Measurements from ENCODE around the gene GFAP.
A peak's percentile ranks its signal among the peaks of the same experiment; 100 is the strongest.

Gene GFAP

DNA sequence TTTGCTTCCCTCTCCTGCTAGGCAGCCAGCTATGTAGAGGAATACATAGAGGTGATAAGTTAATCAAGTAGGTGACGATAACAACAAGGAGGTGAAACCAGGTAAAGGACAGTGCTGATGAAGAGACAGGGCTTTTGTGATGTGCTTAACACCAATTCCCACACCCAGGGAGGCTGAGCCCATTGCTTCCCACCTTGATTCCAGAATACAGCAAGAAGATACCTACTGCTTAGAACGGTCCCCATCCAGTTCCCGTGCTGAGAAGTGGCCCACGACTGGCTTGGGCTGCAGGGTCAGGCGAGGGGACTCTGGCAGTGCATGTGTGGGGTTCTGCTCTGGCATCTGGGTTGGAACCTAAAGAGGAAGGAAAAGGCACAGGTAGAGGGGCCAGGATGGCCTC lies 16.1 kb upstream of the GFAP start:
- no peak for DNase-seq

- DNase-seq: no peak
Observed at GRCh38 chr17:44930667-44931066, 15.4 kb upstream of the GFAP start.

DNA sequence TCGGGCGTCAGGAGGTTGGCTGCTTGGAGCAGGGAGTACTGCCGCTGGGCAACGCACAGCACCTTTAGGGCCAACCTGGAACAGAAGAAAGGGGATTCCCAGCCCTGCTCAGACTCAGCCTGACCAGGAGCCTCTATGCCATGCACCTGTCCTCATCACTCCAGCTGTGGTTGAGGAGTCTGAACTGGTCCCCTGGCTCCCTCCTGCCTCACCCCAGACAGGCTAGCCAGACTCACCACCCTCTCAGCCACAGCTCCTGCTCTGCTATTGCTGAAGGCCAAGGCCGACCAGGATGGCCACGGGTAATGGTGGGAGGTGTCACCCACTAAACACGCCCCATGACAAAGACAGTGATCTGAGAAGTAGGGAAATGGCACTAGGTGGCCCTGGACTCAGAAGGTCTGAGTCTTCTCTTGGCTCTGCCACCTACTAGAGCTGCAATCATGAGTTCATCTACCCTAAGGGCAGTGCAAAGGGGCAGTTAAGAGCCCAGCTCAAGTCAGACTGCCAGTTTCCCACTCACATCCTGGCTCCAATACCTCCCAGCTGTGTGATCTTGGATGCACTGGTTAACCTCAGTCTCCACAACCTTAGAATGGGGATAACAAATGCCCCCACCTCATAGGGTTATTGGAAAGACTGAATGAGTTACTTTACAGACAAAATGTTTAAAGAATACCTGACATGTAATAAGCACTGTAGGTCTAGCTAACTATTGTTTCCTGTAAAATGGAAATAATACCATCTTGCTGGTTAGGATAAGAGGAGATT lies 13.8 kb upstream of the GFAP start:
- no peak for DNase-seq

DNA sequence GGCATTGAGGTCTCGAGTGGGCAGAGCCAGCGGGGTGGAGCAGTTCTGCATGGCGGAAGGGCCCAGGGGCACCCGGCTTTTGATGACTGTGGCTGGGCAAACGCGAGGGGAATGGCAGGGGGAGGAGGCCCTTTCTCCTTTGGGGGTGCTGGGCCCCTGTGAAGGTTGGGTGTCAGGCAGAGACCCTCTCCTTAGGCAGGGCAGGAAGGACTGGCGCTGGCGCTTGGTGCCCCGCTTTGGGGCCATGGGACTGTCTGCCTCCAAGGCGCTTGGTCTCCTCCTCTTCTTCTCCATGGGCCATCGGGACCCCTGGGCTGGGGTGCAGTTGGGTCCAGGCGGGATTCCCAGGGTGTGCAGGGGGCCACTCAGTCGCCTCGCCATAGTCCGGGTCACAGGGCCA lies 12.8 kb upstream of the GFAP start:
- DNase-seq: no peak

- no peak for DNase-seq
Observed at GRCh38 chr17:44927696-44928095, 12.4 kb upstream of the GFAP start.

- DNase-seq: no peak
Observed at GRCh38 chr17:44926821-44927525, 11.7 kb upstream of the GFAP start.

GRCh38 chr17:44925731-44926697 lies 10.7 kb upstream of the GFAP start:
- DNase-seq: no peak

DNA sequence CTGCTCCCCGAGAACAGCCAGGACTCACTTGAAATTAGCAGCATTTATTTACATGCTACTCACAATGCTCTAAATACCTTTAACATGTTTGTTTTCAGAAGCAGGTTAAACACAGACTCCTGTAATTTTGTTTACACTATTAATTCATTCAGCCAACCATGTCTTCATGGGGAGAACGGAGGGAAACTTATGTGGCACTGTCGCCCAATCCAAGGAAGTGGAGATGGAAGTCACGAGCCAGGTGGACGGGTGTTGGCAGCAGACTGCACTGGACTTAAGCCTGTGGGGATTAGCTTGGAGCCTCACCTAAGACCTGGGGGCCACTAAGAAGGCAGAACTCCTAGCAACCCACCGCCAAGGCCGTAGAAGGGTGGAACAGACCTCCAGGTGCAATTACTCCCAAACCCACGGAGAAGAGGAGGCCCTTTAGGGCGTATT lies 8.8 kb upstream of the GFAP start:
- no peak for DNase-seq

DNA sequence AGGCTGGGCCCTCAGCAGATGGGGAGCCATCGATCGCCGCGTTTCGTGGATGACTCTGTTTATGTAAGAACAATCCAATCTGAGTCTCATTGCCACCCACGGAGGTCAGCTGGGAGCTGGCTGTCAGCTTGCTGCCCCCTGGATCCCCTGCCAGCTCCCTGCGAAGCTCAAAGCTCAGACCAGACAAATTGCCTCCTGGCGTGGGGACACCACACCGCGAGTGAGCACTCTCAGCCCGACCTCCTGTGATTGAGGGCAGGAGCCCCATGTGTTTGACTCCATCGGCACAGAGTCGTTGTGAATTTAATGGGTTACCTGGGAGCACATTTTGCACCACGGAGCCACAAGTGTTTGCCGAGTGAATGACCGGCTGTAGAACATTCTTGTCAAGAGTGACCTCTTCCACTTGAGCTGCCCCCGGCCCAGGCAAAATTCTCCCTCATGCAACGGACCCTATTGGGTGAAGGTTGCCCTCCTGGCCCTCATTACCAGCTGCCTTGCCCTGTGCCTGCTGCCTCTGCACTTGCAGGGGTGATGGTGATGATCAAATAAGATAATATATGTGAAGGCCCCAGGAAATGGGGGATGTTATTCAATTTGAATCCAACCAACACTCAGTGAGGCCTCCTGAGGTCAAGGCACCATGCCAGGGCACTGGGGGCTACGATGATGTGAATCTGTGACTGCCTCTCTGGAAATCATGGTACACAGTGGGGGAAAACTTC lies 7.6 kb upstream of the GFAP start:
- DNase-seq: no peak

DNA sequence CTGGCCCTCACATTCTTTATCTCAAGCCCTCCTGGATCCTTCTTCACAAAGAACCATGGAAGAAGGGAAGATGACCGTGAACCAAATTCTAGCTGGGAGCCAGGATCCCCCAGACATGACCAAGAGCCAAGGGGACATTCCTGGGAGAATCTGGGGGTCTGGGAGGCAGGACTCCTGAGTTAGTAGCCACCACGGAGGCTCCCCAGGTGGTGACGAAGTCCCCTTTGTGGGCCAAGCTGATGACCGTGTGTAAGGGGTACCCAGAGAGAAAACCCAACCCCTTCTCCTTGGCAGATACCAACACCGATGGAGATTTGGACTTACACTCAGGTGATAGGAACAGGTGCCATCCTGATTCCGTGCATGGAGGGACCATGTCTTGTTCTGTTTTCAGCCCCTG lies 6.8 kb upstream of the GFAP start:
- no peak for DNase-seq

DNA sequence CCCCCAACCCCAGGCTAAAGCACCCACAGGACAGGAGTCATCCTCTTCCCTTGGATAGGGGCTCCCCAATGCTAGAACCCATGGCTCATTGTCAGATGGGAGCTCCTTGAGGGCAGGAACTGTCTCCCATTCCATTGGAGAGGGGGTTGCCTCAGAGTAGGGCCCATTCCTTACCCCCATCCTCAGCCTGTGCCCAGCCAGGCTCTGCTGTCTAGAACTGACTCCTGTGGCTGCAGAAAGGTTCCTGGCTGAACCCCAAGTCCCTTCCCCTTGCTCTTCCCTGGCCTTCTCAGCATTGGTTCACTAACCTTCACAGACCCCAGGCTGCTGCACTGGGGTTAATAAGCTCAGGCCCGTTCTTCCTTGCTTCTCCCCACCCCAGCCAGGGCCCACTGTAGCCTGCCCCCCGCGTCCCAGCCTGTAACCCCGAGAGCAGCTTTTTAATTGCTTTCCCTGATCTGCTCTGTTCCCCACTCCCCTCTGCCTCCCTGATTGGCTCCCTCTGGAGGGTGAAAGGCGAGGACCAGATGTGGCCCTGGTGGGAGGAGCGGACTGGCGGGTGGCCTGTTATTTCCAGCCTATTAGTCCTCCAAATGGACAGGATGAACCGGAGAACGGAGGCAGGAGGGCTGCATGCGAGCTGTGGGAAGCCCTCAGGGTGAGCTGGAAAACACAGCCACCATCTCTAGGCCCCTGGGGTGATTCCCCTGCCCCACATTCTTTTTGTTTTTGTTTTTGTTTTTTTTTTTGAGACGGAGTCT lies 6.0 kb upstream of the GFAP start:
- DNase-seq: no peak

DNA sequence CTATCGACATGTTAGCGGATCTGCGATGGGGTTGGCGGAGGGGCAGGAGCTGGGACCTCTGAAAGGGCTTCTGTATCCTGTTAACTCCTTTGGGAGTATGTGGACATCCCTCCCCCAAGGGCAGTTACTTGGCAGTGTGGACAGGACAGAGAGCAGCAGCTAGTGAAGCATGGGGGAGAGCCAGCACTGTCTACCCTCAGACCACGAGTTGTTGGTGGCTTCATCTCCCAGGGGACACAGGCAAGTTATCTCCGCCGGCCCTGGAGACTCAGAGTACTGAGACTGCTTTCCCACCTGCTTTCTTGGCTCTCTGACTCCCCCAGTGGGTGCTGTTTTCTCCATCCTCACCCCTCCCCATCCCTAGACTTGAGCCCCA lies 5.3 kb upstream of the GFAP start:
- DNase-seq: no peak

DNA sequence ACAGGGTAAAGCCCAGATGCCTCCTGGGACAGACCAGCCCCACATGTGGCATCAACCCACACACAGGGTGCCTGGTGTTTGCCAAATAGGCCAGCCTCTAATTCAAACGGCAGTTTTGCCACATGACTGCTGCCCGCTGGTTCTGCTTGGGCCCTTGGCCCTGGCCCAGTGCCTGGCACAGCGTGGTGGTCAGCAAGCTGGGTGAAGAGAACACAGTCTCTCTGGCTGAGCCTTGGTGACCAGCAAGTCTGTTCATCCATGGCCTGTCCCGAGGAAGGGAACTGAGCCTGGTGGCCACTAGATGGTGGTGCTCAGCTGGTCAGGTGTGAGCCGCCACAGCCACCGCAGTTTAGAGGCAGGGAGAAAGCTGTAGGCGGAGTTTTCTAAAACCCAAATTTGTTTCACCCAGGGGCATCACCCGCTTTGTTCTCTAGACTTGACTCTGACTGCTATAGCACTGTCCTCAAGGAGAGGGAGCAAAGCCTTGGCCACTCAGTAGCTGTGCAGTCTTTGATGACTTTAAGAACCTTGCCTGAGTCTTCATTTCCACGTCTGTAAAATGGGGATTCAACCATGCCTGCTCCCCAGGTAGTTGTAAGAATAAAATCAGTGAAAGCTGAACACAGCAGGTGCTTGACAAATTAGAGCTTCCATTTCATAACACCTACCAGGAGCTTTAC lies 4.7 kb upstream of the GFAP start:
- peak; percentile 78 for DNase-seq

DNA sequence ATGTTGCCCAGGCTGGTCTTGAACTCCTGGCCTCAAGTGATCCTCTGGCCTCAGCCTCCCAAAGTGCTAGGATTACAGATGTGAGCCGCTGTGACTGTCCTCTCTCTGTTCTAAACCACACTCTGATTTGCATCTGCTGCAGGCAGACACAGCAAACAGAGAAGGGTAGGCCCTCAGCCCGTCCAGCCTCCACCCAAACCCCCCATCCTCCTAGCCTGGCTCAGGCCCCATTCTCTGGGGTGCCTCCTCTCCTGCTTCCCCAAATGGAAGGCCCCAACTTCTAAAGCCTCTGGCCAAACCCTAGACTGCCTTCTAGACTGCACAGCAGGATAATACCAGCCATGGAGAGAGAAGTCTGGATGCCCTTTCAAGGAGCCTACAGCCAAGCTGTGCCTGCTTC lies 4.1 kb upstream of the GFAP start:
- DNase-seq: no peak

GRCh38 chr17:44918006-44918405 lies 2.7 kb upstream of the GFAP start:
- no peak for DNase-seq

GRCh38 chr17:44917456-44917855 lies 2.2 kb upstream of the GFAP start:
- no peak for DNase-seq

- peak; percentile 66 for DNase-seq
Observed at GRCh38 chr17:44916781-44917241, 1.5 kb upstream of the GFAP start.

DNA sequence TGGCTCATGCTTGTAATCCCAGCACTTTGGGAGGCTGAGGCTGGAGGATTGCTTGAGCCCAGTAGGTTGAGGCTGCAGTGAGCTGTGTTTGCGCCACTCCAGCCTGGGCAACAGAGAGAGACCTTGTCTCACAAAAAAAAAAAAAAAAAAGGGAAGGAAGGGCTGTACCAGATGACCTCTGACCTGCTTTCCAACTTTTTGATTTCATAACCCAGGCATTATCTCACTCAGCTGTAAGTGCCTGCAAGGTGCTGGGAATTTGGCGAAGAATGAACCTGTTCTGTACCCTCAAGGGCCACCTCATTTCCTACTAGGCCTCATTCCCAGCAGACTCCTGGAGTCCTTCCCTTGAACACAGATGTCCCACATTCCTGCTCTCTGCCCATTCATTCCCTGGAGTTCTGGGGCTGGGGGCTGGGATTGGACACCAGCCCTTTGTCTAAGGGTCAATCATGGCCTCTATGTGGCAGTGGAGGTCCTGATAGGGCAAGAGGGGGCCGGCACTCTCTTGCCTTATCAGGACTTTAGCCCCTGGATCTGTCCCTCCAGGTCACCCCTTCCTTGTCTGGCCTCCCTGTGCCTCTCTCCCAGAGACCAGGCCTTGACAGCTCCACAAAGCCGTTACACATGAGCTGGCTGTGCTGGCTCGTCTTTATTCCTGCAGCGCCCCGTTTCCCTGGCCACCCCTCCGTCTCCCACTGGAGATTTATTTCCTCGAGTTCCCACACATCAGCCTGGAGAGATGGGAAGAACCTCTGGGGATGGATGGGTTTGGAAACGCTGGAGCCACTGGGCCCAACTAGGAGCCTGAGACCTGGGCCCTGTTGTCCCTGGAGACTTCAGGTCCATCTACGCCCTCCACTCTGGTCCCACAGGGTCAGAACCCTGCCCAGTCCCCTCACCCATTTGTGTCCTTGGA lies 821 bp upstream of the GFAP start:
- DNase-seq: no peak

DNA sequence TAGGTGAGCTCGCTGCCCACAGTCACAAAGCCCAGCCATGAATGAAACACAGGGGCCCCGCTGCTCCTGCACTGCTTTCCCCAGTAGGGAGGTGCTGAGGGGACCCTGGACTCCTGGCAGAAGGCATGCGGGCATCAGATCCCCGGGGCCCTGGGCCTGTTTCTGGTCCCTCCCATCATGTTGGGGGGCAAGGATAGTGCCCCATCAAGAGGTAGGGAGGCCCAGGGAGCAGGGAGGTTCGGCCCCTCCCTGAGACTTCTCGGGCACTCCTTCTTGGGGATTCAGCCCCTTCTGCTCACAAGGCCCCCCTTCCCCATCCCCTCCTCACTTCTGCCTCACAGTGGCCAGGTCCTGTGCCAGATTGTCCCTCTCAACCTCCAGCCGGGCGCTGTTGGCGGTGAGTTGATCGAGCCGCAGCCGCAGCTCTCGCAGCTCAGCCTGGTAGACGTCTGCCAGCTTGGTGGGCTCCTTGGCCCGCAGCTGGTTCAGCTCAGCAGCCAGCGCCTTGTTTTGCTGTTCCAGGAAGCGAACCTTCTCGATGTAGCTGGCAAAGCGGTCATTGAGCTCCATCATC lies 515 bp downstream of the GFAP start:
- DNase-seq: no peak

All from fibroblast of skin of scalp (primary cell).